Stimulated activated CD8-positive, alpha-beta memory T cell treated with anti-CD3 and anti-CD28 coated beads, Interleukin-7, amount 100 ng/mL, for 24 hours (primary cell): ENCODE measurements around the gene HUS1B.
"Not testable (repeated sequence)": the region's sequence is repeated elsewhere in the genome, so short reads cannot be mapped to it uniquely, and the experiment has no call there.

ENCODE experiments used
- DNase-seq: peaks from one replicate; pipeline ENCODE4 v3.0.0-alpha.2; 2020; ENCODE audit warnings: low read depth

The HUS1B gene

DNA sequence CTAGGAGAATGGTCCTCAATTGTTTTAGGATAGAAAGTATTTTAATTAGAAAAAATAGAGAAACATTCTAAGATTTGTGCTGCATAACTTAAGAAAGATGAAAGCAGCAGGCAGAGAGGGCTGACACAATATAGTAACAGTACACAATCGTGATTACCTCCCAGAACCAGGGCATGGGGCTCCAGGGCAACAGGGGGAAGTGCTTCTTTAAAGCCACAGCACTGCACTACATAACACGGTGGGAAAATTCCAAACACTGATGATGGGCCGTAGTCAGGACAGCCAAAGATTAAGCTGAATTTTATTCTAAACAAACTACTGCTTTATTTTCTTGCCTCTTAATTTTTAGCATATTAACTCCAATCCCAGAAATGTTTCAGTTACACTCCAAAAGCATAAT lies 21.6 kb upstream of the HUS1B start:
- no peak for DNase-seq

DNA sequence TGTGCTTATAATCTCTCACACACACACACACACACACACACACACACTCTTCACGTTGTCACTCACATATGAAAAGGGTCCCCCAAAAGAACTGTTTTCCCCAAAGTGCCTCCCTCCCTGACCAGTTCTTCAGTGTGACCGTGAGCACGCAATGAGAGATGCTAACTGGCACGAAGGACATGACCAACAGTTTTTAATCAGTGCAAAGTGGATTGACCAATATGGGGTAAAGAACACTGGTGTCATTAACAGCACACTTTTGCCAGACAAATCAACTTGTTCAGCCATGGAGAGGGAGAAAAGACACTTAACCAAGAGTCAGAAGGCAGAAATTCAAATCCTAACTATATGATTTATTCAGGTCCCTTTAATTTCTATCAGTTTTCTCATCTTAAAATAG lies 21.0 kb upstream of the HUS1B start:
- no peak for DNase-seq

DNA sequence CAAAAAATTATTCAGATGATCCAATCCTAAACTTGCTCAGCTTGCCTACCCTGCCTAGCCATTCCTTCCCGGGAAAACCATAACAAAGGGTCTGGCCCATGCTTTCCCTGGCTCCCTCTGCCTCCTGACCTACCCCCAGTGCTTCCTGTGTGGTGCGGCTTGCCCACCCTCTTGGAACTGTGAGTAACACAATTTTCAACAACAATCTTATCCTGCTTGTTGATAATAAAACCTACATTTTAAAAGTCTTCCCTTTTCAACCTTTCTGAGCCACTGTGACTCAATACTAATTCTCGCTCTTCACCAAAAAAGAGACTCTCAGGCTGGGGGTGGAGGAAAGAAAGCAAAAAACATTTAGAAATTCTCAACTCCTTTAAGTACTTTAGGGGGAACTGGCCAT lies 18.1 kb upstream of the HUS1B start:
- no peak for DNase-seq

DNA sequence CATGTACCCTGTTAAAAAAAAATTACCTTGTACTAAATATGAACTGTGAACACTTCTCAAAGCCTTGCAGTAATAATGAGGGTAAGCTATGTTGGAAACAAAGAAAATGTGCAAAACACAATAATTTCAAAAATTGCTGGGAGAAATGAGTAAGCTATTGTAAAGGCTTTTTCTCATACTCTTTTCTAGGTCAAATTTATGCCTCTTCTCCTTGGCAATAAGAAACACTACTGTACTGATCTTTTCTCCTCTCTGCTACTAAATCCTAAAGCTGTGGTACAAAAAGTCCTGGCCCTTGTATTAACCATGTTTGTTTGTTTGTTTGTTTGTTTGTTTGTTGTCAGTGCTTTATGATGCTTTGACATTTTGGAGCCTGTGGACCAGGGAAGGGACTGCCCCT lies 17.5 kb upstream of the HUS1B start:
- DNase-seq: no peak

DNA sequence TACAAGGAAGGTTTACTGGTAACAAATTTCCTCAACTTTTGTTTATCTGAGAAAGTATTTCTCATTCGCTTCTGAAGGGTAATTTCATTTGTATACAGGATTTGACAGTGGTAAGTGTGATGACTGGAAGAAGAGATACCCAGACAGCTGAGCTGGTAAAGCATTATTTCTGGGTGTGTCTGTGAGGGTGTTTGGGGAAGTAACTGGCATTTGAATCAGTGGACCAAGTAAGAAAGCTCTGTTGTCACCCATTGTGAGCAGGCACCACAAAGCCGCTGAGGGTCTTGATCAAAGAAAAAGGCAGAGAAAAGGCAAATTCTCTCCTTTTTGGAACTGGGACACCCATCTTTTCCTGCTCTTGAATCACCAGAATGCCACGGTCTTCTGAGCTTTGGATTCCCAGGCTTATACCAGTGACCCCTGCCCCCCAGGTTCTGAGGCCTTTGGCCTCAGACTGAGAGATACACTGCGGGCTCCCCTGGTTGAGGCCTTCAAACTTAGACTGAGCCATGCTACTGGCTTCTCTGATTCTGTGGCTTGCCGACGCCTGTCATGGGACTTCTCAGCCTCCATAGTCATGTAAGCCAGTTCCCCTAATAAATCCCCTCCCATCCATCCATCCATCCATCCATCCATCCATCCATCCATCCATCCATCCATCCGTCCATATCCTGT lies 10.5 kb upstream of the HUS1B start:
- DNase-seq: no peak

DNA sequence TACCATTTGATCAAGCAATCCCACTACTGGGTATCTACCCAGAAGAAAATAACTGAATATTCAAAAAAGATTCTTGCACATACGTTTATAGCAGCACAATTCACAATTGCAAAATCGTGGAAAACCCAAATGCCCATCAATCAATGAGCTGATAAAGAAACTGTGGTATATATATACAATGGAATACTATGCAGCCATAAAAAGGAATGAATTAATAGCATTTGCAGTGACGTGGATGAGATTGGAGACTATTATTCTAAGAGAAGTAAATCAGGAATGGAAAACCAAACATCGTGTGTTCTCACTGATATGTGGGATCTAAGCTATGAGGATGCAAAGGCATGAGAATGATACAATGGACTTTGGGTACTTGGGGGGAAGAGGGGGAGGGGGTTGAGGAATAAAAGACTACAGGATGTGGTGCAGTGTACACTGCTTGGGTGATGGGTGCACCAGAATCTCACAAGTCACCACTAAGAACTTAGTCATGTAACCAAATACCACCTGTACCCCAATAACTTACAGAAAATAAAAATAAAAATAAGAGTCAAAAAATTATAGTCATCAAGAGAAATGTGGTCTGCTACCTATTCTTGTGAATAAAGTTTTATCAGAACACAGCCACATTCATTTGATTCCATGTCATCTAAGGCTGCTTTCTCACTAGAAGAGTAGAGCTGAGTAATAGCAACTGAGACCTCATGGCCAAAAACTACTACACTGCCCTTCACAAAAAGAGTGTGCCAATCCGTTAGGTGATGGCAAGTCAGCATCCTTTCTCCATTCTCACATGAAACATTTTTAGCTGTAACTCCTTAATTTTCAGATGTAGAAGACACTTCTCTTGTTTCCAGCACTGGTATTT lies 8.7 kb upstream of the HUS1B start:
- no peak for DNase-seq

DNA sequence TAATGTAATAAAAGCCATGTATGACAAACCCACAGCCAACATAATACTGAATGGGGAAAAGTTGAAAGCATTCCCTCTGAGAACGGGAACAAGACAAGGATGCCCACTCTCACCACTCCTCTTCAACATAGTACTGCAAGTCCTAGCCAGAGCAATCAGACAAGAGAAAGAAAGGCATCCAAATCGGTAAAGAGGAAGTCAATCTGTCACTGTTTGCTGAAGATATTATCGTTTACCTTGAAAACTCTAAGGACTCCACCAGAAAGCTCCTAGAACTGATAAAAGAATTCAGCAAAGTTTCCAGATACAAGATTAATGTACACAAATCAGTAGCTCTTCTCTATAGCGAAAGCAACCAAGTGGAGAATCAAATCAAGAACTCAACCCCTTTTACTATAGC lies 6.9 kb upstream of the HUS1B start:
- DNase-seq: not testable (repeated sequence)

DNA sequence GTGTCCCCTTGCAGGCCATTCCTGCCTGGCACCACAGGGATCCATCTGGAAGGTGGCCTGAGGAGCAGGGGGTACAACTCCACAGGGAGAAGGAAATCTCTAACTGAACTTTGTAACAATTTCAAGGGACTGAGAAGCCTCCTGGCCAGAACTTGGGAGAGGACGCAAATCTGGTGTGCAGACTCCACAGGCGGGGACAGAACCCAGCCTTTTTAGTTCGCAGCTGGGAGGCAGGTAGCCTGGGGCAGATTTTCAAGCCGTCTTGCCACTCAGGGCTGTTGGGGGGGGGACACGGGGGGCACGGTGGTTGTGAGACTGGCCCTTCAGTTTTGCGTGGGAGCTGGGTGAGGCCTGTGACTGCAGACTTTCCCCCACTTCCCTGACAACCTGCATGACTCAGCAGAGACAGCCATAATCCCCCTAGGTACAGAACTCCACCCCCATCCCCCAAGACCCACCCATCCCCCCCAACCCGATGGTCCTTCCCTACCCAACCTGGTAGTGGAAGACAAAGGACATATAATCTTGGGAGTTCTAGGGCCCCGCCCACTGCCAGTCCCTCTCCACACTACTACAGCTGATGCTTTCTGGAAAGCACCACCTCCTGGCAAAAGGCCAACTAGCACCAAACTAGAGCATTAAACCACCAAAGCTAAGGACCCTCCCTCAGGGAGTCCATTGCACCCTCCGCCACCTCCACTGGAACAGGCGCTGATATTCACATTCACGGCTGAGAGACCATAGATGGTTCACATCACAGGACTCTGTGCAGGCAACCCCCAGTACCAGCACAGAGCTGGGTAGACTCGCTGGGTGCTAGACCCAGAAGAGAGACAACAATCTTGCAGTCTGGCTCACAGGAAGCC lies 3.0 kb upstream of the HUS1B start:
- no peak for DNase-seq

DNA sequence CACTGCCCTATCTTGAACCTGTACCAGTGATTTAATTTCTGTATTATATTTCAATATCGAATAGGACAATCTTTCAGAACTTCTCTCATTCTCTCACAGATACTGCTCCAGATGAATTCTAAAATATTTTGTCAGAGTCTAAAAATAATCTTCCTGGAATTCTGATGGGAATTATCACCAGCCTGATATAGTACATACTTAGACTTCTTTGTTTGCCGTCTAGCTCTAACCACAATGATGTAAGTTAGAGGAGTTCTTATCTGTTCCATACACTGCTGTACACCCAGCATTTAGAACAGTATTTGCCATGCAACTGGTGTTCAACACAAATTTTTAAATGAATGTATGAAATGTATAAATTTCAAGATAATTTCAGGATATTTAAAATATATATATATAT lies 1.3 kb upstream of the HUS1B start:
- no peak for DNase-seq

DNA sequence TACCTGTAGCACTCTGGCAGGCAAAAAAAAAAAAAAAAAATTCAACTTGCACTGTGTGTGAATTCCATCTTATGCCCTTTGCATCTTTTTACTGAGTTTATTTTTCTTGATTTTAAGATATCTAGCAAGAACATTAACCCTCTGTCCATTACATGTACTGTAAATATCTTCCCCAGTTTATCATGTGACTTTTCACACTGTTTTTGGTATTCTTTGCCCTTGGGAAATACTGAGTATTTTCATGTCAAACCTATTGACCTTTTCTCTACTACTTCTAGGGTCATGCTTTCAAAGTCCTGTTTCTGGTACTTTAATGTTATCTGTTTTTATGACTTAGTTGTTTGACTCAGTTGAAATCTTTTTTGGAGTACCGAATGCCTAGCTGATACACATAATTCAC lies 843 bp upstream of the HUS1B start:
- no peak for DNase-seq

DNA sequence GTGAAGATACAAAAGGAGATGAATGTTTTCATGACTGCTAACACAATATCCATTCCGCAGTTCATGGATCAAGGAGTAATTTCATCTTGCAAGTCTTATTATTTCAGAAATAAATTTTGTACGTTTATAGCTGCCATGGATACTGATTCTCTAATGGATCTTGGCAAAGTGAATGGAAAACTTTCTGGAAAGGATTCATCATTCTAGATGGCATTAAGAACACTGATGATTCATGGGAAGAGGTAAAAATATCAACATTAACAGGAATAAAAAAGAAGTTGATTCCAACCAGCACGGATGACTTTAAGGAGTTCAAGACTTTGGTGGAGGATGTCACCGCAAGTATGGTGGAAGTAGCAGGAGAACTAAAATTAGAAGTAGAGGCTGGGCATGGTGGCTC lies 2.8 kb downstream of the HUS1B start:
- DNase-seq: no peak

DNA sequence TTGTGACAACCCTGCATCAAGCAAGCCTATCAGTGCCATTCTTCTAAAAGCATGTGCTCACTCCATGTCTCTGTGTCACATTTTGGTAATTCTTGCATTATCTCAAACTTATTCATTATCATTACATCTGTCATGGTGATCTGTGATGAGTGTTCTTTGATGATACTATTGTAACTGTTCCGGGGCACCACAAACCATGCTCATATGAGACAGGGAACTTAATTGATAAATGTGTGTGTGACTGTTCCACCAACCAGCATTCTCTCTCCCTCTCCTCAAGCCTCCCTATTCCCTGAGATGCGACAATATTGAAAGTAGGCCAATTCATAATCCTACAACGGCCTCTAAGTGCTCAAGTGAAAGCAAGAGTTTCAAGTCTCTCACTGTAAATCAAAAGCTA lies 4.0 kb downstream of the HUS1B start:
- no peak for DNase-seq

DNA sequence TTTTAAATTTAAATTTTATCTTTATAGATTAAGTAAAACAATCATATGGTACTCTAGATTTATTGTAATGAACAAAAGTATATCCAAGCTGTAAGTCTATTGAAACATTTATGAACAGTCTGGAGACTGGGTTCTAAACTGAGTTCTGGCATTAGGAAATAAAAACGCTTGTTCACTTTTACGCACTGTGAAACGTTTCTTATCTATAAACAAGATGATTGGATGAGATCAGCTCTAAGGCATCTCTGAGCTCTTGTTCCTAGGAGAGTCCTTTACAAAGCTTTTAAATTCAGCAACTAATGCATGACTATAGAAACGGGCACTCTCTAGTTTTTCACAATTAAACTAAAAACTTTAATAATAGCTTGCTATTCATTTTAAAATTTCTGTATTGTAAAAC lies 6.8 kb downstream of the HUS1B start:
- DNase-seq: no peak

DNA sequence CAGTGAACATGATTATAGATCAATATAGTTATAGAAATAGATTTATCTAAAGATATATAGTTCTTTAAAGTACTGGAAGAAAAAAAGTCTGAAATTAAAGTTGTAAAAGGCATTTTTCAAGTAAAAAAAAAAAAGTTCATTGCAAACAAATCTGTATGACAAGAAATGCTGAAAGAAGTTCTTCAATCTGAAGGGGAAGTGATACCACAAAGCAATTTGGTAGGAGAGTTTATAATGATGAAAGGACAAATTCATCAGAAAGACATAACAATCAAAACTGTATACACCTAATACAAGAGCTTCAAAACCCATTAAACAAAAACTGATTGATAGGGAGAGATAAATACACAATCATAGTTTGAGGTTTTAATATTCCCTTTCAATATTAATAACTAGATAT lies 14.1 kb downstream of the HUS1B start:
- DNase-seq: no peak

DNA sequence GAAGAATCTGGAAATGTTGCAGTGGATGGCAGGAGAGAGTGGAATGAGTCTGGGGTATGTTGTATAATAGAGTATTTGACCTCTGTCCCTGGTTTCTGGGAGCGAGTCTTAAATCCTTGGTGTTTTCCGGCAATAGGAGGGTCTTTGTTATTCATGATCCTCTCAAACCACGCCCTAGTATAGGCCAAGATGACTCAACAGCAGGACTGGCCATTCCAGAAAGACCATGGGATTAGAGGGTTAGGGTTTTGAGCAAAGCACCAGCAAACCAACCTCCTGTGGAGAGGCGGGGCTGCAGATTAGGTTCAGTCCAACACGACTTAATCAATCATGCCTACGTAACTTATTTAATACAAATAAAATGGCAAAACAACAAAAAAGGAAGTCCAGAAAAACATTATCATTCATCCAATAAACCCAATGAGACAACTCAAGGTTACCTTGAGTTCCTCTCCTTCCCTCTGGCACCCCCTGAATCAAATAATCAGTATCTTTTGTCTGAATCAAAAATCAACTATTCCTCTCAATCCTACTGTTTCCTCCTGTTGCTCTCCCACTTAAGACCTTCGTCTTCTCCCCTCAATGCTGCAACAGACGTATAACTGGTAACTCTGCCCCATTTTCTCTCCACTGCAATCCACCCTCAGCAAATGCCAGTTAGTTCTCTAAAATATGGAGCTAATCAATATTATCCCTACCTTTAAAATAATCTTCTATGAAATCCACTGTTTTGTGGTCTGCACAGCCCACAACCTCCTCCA lies 15.5 kb downstream of the HUS1B start:
- no peak for DNase-seq

DNA sequence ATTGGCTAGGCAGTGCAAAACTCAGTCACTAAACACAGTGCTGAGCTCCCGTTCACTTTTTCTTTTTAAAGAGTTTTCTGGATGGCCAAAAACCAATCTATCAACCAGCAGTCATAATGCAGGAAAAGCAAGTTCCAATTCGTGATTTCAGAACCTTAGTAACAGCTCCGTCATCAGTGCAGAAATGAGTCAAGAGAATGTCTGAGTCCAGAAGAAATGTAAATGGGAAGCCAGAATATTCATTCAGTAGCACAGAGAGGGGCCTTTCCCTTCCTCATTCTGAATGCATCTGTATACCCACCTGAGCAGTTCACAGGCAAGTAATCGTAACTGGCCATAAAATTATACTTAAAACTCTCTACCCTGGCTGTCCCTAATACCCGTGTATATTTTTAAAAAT lies 20.4 kb downstream of the HUS1B start:
- DNase-seq: no peak

DNA sequence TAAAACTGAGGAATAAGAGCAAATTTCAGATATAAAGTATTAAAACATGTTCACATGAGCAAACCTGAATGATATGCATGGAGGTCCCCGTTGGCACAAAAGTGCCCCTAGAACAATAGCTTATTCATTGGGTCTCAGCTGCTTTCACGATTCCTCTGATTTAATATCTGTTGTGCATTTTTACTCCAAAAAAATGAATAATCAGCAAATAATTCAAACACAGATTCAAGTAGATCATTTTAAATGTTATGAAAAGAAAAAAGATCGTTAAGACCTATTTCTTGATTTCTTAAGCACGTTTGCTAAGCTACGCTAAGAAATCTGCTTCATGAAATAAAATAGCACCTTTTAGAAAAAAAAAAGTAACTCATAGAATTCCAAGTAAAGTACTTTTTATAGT lies 21.7 kb downstream of the HUS1B start:
- DNase-seq: no peak

DNA sequence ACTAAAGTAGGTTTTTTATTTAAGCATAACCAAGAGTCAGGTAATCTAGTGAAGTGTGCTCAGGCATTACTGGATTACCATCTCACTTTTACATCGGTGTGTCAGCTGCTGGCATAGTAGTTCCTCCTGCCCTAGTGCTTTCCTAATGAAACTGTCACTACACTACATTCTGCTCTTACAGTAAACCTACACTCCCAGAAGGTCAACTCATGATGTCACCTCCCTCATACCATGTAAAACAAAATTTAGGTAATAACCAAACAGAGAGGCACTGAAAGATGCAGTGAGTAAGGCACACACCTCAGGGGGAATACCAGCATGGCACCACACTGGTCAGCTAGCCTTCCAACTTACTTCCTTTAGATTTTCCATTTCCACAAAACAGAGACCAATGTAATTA lies 23.3 kb downstream of the HUS1B start:
- DNase-seq: no peak

DNA sequence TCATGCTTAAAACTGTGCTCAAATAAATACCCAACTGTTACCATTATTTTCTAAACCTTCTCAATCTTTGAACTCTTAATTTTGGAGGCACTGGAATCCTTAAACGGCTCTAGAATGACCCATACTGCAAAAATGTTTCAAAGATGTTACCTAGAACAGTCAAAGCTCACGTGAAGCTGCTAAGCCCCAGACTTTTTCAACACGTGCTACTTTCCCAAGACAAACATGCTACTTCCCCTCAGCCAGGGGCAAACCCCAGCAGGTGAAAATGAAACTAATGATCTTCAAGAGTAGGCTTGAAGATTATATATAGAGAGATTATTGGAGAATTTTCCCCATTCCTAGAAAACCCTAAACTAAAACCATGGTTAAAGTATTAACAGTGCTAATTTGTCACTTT lies 28.1 kb downstream of the HUS1B start:
- DNase-seq: no peak

DNA sequence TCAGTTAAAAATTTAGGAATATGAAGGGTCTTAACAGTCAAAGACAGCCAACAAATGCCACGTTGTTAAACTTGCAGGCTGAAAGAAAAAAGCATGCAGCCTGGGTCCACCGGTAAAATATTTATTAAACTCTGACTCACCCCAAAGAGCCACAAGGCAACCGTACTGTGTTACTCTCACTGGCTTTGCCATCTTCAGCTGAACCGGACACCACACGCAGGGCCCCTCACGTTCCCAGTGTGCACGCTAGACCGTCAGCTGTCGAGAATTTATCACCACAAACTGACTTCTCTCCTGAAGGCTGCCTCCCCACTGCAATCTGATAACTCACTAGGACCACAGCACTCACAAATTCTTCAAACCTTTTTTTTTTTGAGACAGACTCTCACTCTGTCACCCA lies 30.7 kb downstream of the HUS1B start:
- DNase-seq: no peak

DNA sequence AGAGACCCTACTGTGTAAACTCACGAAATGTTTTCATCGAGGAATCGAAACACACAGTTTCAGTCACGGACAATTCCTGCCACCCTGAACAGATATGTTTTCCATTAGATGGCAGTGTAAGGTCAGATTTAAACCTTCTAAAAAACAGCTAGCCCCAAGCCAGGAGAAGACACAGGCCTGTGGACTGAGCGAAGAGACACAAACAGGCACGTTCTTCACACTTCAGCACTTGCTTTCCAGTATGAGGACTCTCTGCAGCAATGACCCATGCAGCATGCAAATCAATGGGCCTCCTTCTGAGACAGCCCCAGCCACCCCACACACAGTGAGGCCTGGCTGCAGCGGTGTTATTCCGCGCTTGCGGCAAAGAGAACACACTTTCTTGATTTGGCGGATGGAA lies 31.9 kb downstream of the HUS1B start:
- DNase-seq: no peak

DNA sequence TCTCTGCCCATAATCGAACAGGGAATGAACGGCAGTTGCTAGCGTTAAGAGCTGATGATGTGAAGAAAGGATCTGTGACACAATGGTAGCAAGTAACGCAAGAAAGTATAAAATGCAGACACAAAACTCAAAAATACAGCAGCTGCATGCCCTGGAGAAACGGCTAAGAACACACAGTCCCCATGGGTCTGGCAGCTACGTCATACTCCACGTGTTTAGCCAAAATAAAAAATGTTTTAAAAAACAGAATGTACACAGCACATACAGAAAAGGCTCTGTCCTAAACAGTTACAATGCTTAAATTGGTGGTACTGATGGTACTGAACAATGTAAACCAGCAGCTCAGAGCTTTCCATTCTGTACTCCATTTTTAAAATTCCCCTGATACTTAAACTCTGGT lies 34.4 kb downstream of the HUS1B start:
- no peak for DNase-seq
